Measurements from ENCODE around the gene RASGRF2.

DNA sequence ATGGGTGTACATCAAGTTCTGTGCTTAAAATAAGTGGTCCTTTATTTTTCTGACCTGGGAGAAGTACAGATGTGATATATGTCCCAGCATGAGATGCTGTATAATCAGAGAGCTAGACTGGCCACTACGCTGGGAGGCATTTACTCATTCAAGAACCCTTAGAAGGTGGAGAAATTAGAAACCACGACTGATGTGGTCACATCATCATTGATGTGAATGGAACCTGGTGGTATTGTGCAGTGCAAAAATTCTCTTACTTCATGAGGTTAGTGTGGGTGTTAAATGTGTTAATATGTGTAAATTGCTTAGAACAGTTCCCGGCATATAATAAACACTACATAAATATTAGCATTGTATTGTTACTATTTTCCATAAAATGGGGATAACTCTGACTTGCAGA, 203.5 kb downstream of the RASGRF2 start:
- no peak for TF ChIP-seq USF2 (IDR thresholded peaks at IDR 0.05)
- TF ChIP-seq JUN (IDR thresholded peaks at IDR 0.05), result no peak
- no peak for TF ChIP-seq MAX (IDR thresholded peaks at IDR 0.05)
- no peak for TF ChIP-seq MYC (IDR thresholded peaks at IDR 0.05; ENCODE audit: borderline replicate concordance, low read length)
- no peak for TF ChIP-seq EP300 (IDR thresholded peaks at IDR 0.05)
- TF ChIP-seq PBX3 (IDR thresholded peaks at IDR 0.05), result no peak

Data from A549 (cell line).